DOHH2 (cell line): ENCODE results near the gene SOX5.

Source experiments
- H3F3A ChIP-seq: fragments of 200-600 bp; sonication (generic), shearing (Covaris generic); 2 replicates; pipeline ENCODE4 v1.6.0; 2016; ENCODE audit warnings: antibody characterized with exemption, mild to moderate bottlenecking; ENCODE audit not compliant: control insufficient read depth, insufficient read depth
- H3K27ac ChIP-seq: fragments of 200-600 bp; sonication (generic); 2 replicates; pipeline ENCODE4 v1.5.1; 2014; ENCODE audit warnings: low read depth, mild to moderate bottlenecking, low read length, moderate library complexity
- H3K27me3 ChIP-seq: fragments of 200-600 bp; sonication (generic); 2 replicates; pipeline ENCODE4 v1.6.1; 2014; ENCODE audit warnings: mild to moderate bottlenecking, low read length, mixed read lengths; ENCODE audit not compliant: control insufficient read depth
- H3K36me3 ChIP-seq: fragments of 200-600 bp; sonication (generic); 2 replicates; pipeline ENCODE4 v1.6.1; 2014; ENCODE audit warnings: mild to moderate bottlenecking, low read length, moderate library complexity, mixed read lengths; ENCODE audit not compliant: control insufficient read depth
- H3K4me1 ChIP-seq: fragments of 200-600 bp; sonication (generic); 2 replicates; pipeline ENCODE4 v1.6.1; 2014; ENCODE audit warnings: mild to moderate bottlenecking, low read length, mixed read lengths; ENCODE audit not compliant: control insufficient read depth
- H3K4me2 ChIP-seq: fragments of 200-600 bp; sonication (generic); 2 replicates; pipeline ENCODE4 v1.6.0; 2014; ENCODE audit warnings: mild to moderate bottlenecking, low read length, moderate library complexity
- H3K4me3 ChIP-seq: fragments of 200-600 bp; sonication (generic); 2 replicates; pipeline ENCODE4 v1.5.1; 2014; ENCODE audit warnings: mild to moderate bottlenecking, low read length, mixed read lengths
- H3K79me2 ChIP-seq: fragments of 200-600 bp; sonication (generic); 2 replicates; pipeline ENCODE4 v1.6.1; 2014; ENCODE audit warnings: mild to moderate bottlenecking, low read length, mixed read lengths; ENCODE audit not compliant: control insufficient read depth
- H3K9me2 ChIP-seq: fragments of 200-600 bp; sonication (generic); replicated peaks from 2 replicates; pipeline ENCODE4 v1.6.1; 2014; ENCODE audit warnings: mild to moderate bottlenecking, low read length, mixed read lengths; ENCODE audit not compliant: control insufficient read depth
- H3K9me3 ChIP-seq: fragments of 200-600 bp; sonication (generic); 2 replicates; pipeline ENCODE4 v1.6.1; 2014; ENCODE audit warnings: antibody characterized with exemption, low read length, mixed read lengths; ENCODE audit not compliant: control insufficient read depth, insufficient read depth
- H4K20me1 ChIP-seq: fragments of 200-600 bp; sonication (generic); 2 replicates; pipeline ENCODE4 v1.6.0; 2014; ENCODE audit warnings: low read depth, mild to moderate bottlenecking, antibody characterized with exemption, low read length, moderate library complexity; ENCODE audit not compliant: control insufficient read depth, insufficient read depth
- EZH2phosphoT487 ChIP-seq: fragments of 200-600 bp; sonication (generic); IDR thresholded peaks from 2 replicates; pipeline ENCODE4 v1.6.1; 2017; ENCODE audit warnings: borderline replicate concordance, mild to moderate bottlenecking, antibody characterized with exemption, low read length, moderate library complexity, mixed read lengths
- TF ChIP-seq, protein P1 (sequence below): fragments of 200-600 bp; sonication (generic); IDR thresholded peaks from one replicate; pipeline ENCODE4 v1.5.1; 2014; ENCODE audit warnings: antibody characterized with exemption, mild to moderate bottlenecking, low read depth, low read length; ENCODE audit not compliant: poor library complexity, severe bottlenecking

SOX5 gene

DNA sequence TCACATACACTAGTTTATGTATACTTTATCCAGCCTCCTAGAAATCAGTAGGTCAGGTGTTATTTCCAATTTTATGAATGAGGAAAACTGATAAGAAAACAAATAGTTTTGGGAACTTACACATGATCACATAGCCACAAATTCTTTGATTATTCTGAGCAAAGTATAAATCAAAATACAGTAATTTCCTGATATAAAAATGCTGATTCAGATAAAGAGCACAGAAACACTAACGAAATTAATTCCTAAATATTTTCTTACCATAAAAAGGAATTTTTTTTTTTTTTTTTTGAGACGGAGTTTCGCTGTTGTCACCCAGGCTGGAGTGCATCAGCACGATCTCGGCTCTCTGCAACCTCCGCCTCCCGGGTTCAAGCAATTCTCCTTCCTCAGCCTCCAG is 275.4 kb downstream of the SOX5 start:
- H3K4me1 ChIP-seq: no peaks in the 10 kb centered on the region
- no peaks in the 10 kb centered on the region for H3F3A ChIP-seq
- no peaks in the 10 kb centered on the region for H3K79me2 ChIP-seq
- H3K36me3 ChIP-seq: no peaks in the 10 kb centered on the region
- no peak overlapping the region for H3K27ac ChIP-seq
- H3K27me3 ChIP-seq: no peaks in the 10 kb centered on the region
- no peaks in the 10 kb centered on the region for H3K9me2 ChIP-seq
- no peak overlapping the region for H3K4me3 ChIP-seq
- no peaks in the 10 kb centered on the region for H3K9me3 ChIP-seq
- no peaks in the 10 kb centered on the region for H4K20me1 ChIP-seq
- TF ChIP-seq EZH2phosphoT487: no peak
- TF ChIP-seq, protein P1, sequence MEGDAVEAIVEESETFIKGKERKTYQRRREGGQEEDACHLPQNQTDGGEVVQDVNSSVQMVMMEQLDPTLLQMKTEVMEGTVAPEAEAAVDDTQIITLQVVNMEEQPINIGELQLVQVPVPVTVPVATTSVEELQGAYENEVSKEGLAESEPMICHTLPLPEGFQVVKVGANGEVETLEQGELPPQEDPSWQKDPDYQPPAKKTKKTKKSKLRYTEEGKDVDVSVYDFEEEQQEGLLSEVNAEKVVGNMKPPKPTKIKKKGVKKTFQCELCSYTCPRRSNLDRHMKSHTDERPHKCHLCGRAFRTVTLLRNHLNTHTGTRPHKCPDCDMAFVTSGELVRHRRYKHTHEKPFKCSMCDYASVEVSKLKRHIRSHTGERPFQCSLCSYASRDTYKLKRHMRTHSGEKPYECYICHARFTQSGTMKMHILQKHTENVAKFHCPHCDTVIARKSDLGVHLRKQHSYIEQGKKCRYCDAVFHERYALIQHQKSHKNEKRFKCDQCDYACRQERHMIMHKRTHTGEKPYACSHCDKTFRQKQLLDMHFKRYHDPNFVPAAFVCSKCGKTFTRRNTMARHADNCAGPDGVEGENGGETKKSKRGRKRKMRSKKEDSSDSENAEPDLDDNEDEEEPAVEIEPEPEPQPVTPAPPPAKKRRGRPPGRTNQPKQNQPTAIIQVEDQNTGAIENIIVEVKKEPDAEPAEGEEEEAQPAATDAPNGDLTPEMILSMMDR: no peak
- no peak overlapping the region for H3K4me2 ChIP-seq

DNA sequence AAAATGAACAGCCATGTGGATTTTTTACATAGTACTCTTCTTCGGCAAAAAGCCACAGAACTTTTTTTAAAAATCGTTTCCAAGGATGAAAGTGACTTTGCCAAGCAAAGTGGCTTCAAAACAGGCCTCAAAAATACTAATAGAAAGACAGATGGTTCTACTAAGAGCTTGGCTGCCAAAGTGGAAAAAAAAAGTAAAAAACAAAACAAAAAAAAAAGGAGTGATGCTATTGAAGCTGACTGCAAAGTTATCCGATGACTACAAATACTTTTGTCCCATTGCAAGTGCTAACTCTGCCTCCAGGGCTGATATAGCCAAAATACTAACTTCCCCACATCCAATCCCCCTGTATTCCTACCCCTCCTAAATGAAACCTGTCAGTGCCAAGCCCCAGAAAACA is 277.6 kb downstream of the SOX5 start:
- Histone ChIP-seq H3K4me2 (no peak overlapping the region), H3K9me2 (no peaks in the 10 kb centered on the region), H3K4me3 (no peak overlapping the region), H3K4me1 (no peaks in the 10 kb centered on the region), H3K79me2 (no peaks in the 10 kb centered on the region), H3K36me3 (no peaks in the 10 kb centered on the region), H4K20me1 (no peaks in the 10 kb centered on the region), H3K9me3 (no peaks in the 10 kb centered on the region), H3K27ac (no peak overlapping the region), H3K27me3 (no peaks in the 10 kb centered on the region), H3F3A (no peaks in the 10 kb centered on the region)
- TF ChIP-seq EZH2phosphoT487: no peak

DNA sequence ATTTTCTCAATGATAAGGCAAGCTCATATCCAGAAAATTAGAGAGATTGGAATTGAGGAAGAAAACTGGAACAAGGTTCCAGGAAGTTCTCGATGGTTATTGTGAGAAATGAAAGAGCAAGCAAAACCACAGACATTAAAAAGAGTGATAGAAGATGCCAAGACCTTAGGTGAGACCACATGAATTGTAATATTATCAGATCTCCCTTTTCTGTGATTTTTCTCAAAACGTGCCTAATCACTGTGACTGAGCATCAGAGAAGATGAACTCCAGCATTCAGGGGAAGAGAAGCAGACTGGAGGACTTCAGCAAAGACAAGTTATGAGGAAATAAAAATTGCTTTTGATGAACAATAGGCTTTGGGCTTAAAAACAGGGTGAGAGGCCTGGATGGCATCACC is 278.8 kb downstream of the SOX5 start:
- no peak overlapping the region for H3K4me2 ChIP-seq

DNA sequence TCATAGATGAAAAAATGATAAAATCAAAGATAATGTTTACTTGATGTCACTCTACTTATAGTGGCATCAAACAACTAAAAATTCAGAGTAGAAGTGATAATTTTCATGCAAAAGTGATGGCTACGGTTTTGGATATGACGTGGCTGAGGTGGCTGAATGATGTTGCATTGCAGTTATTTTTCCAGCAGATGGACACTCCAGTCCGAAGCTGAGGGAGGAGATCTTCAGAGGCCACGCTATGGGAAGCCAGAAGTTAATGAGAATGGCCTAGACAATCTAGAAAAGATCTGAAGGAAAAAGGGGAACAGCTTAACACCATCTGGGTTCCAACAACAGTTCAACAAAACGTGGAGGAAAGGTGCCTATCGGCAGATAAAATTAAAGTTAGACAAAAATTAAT is 279.8 kb downstream of the SOX5 start:
- Histone ChIP-seq H3K27me3 (no peaks in the 10 kb centered on the region), H3K4me3 (no peak overlapping the region), H3K4me1 (no peaks in the 10 kb centered on the region), H3K9me3 (no peaks in the 10 kb centered on the region), H3K9me2 (no peaks in the 10 kb centered on the region), H4K20me1 (no peaks in the 10 kb centered on the region), H3K4me2 (no peak overlapping the region), H3K27ac (no peak overlapping the region), H3K36me3 (no peaks in the 10 kb centered on the region), H3K79me2 (no peaks in the 10 kb centered on the region), H3F3A (no peaks in the 10 kb centered on the region)
- TF ChIP-seq, protein P1: no peak
- TF ChIP-seq EZH2phosphoT487: no peak

More for the DNA sequence above, 278.8 kb downstream of the SOX5 start:
- H3K9me3 ChIP-seq: no peaks in the 10 kb centered on the region
- no peak overlapping the region for H3K27ac ChIP-seq
- no peaks in the 10 kb centered on the region for H3F3A ChIP-seq
- H3K79me2 ChIP-seq: no peaks in the 10 kb centered on the region
- H3K27me3 ChIP-seq: no peaks in the 10 kb centered on the region
- no peaks in the 10 kb centered on the region for H3K9me2 ChIP-seq
- H3K4me3 ChIP-seq: no peak overlapping the region
- H4K20me1 ChIP-seq: no peaks in the 10 kb centered on the region
- no peaks in the 10 kb centered on the region for H3K36me3 ChIP-seq
- no peaks in the 10 kb centered on the region for H3K4me1 ChIP-seq
- TF ChIP-seq, protein P1: no peak
- no peak for TF ChIP-seq EZH2phosphoT487
